ENCODE data around the gene CD300LD. TPM values are rescaled to one million over a fixed set of nuclear protein-coding genes. Genes with fewer than 3 reads are reported as not detected.

CD300LD gene
- total and polyA plus RNA-seq, 2 experiments from 2014 or later = not detected

- no peak for TF ChIP-seq REST (IDR thresholded peaks at IDR 0.05; ENCODE audit: unreplicated experiment)
- no peak for TF ChIP-seq EZH2phosphoT487 (IDR thresholded peaks at IDR 0.05; ENCODE audit: unreplicated experiment)
- TF ChIP-seq STAT1 (IDR thresholded peaks at IDR 0.05; ENCODE audit: unreplicated experiment) = no peak
Measured at GRCh38 chr17:74624131-74624530, 32.0 kb upstream of the CD300LD start (continued).

GRCh38 chr17:74623693-74624093 lies 31.6 kb upstream of the CD300LD start, which contains the start of gene CD300E:
Gene CD300E, minus strand, starts transcription at chr17:74623738. Its CDS starts 117 bp downstream, at chr17:74623621.
- no peaks in the 10 kb centered on the region for H3K4me1 ChIP-seq (ENCODE audit: insufficient read depth)
- no peaks in the 10 kb centered on the region for H4K20me1 ChIP-seq (replicated peaks; ENCODE audit: insufficient read depth)
- DNase-seq (ENCODE audit: low spot score) = no peak
- no peak within 1 kb of the TSS for H3K27ac ChIP-seq (ENCODE audit: low read depth)
- H3K4me2 ChIP-seq = no peak within 1 kb of the TSS
- H3K4me1 Mint-ChIP-seq = no peaks in the 10 kb centered on the region; the same call in 2 of the 3 replicates
- H3K4me3 Mint-ChIP-seq = no peak within 1 kb of the TSS
- H3K27ac Mint-ChIP-seq = no peak within 1 kb of the TSS
- H3K9me3 Mint-ChIP-seq = no peaks in the 10 kb centered on the region; the same call in 2 of the 3 replicates
- no peak for ATAC-seq
- TF ChIP-seq ZNF114 (CRISPR knock-in tag; IDR thresholded peaks at IDR 0.05) (no peak), NANOG (IDR thresholded peaks at IDR 0.05; ENCODE audit: borderline replicate concordance) (no peak), ZNF462 (CRISPR knock-in tag; IDR thresholded peaks at IDR 0.05) (no peak), STAT1 (IDR thresholded peaks at IDR 0.05; ENCODE audit: unreplicated experiment) (no peak)
- no peak within 1 kb of the TSS for H3K4me3 ChIP-seq
- H3K79me2 ChIP-seq (replicated peaks; ENCODE audit: insufficient read depth) = no peaks in the 10 kb centered on the region
- H3K36me3 Mint-ChIP-seq (ENCODE audit: low read depth) = no peaks in the 10 kb centered on the region
- no peaks in the 10 kb centered on the region for H3K27me3 ChIP-seq (ENCODE audit: insufficient read depth)
- H2AFZ ChIP-seq = no peak within 1 kb of the TSS
- H3K9me2 ChIP-seq (ENCODE audit: insufficient read depth) = no peaks in the 10 kb centered on the region
- H3K27me3 Mint-ChIP-seq (ENCODE audit: insufficient read depth, low read depth, poor library complexity) = peaks cover 6% of the 10 kb centered on the region
- H3F3A ChIP-seq (replicated peaks; ENCODE audit: low read depth) = no peaks in the 10 kb centered on the region
- H3K36me3 ChIP-seq (ENCODE audit: insufficient read depth) = no peaks in the 10 kb centered on the region

Measured in GM23338 (cell line).